Measurements from ENCODE around the gene ACOT2. TPM values are rescaled to one million over a fixed set of nuclear protein-coding genes. Genes with fewer than 3 reads are reported as not detected.

The ACOT2 gene
- polyA plus RNA-seq, 1 donor (not counting 4 experiments of a cell fraction or from before 2014, with no cell fraction given) = 5.4 TPM

DNA sequence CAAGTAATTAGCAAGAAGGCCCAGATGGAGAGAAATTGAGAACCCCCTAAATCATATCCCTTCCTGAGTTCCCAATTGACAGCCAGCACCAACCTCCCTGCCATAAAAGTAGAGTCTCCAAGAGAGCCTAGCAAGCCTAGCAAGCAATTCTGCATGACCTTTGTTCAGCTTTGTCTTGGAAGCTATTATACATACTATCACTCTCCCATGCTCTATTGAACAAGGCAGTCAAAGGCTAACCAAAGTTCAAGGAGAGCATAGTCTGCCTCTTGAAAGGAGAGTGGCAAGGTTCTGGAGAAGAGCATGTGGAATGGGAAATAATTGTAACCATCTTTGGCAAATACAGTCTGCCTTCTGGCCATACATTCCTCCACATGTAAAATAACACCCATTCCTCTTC, 30.5 kb downstream of the ACOT2 start:
- no peak for TF ChIP-seq EZH2 (IDR thresholded peaks at IDR 0.05; ENCODE audit: low read length)
- TF ChIP-seq, protein P1, sequence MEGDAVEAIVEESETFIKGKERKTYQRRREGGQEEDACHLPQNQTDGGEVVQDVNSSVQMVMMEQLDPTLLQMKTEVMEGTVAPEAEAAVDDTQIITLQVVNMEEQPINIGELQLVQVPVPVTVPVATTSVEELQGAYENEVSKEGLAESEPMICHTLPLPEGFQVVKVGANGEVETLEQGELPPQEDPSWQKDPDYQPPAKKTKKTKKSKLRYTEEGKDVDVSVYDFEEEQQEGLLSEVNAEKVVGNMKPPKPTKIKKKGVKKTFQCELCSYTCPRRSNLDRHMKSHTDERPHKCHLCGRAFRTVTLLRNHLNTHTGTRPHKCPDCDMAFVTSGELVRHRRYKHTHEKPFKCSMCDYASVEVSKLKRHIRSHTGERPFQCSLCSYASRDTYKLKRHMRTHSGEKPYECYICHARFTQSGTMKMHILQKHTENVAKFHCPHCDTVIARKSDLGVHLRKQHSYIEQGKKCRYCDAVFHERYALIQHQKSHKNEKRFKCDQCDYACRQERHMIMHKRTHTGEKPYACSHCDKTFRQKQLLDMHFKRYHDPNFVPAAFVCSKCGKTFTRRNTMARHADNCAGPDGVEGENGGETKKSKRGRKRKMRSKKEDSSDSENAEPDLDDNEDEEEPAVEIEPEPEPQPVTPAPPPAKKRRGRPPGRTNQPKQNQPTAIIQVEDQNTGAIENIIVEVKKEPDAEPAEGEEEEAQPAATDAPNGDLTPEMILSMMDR (optimal IDR thresholded peaks at IDR 0.05 in 1 of 3, IDR thresholded peaks at IDR 0.05 in 1 of 3, conservative IDR thresholded peaks at IDR 0.05 in 1 of 3; ENCODE audit: extremely low read depth in 1 of 3, insufficient read depth in 2 of 3, low read length in 3 of 3) = no peak
- H4K20me1 ChIP-seq (ENCODE audit: control insufficient read depth, extremely low read depth, insufficient read depth, low read length) = no peaks in the 10 kb centered on the region
- H3K79me2 ChIP-seq (ENCODE audit: control insufficient read depth, insufficient read depth, low read length) = no peaks in the 10 kb centered on the region
- H3K27me3 ChIP-seq (ENCODE audit: control insufficient read depth, extremely low read depth, insufficient read depth, low read length) = no peaks in the 10 kb centered on the region
- H3K4me2 ChIP-seq (ENCODE audit: control insufficient read depth, extremely low read depth, insufficient read depth, low read depth, low read length) = no peak overlapping the region
- no peak overlapping the region for H2AFZ ChIP-seq (ENCODE audit: control insufficient read depth, low read length)
- dilution Hi-C loops (cut with MboI; ENCODE audit: extremely low pct_ligation_motif_present, low sequenced_read_pairs) = no loop called here
- FAIRE-seq (no peak), DNase-seq (ENCODE audit: low read depth, low spot score) (no peak)
- H3K9ac ChIP-seq (ENCODE audit: control insufficient read depth, extremely low read depth, insufficient read depth, low read length) = no peak overlapping the region
- no peaks in the 10 kb centered on the region for H3K36me3 ChIP-seq (ENCODE audit: control insufficient read depth in 2 of 2, extremely low read depth in 1 of 2, insufficient read depth in 2 of 2, low read length in 2 of 2)
- H3K27ac ChIP-seq (ENCODE audit: control insufficient read depth, insufficient read depth, low read length) = no peak overlapping the region
- no peak overlapping the region for H3K4me3 ChIP-seq (ENCODE audit: control insufficient read depth in 2 of 3, extremely low read depth in 1 of 3, insufficient read depth in 2 of 3, low read depth in 1 of 3, low read length in 3 of 3)
- H3K9me3 ChIP-seq (ENCODE audit: control insufficient read depth, low read depth, low read length) = no peaks in the 10 kb centered on the region
- peaks cover 12% of the 10 kb centered on the region for H3K4me1 ChIP-seq (ENCODE audit: control insufficient read depth, extremely low read depth, insufficient read depth, low read length)
- no peaks in the 10 kb centered on the region for H3K9me1 ChIP-seq (ENCODE audit: control insufficient read depth, extremely low read depth, insufficient read depth, low read length)

DNA sequence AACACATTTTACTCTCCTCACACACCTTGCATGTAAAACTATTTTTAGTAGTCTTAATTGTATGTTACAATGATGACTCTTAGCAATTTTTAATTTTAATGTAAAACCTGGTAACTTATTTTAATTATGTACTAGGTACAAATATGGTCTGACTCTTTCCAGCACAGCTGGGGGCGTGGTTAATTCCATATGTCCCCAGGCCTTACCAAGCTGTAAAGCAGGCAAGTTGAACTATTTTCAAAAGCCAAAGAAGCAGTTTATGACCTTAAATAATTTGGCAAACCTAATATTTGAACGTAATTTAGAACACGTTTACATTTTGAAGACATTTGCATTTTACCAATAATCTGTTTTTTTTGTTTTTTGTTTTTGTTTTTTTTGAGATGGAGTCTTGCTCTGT, 34.0 kb downstream of the ACOT2 start:
- no peaks in the 10 kb centered on the region for H3K79me2 ChIP-seq (ENCODE audit: control insufficient read depth, insufficient read depth, low read length)
- H3K4me1 ChIP-seq (ENCODE audit: control insufficient read depth, extremely low read depth, insufficient read depth, low read length) = peaks cover 12% of the 10 kb centered on the region
- H3K9me1 ChIP-seq (ENCODE audit: control insufficient read depth, extremely low read depth, insufficient read depth, low read length) = no peaks in the 10 kb centered on the region
- H3K4me2 ChIP-seq (ENCODE audit: control insufficient read depth, extremely low read depth, insufficient read depth, low read depth, low read length) = no peak overlapping the region
- H3K9me3 ChIP-seq (ENCODE audit: control insufficient read depth, low read depth, low read length) = no peaks in the 10 kb centered on the region
- TF ChIP-seq EZH2 (IDR thresholded peaks at IDR 0.05; ENCODE audit: low read length) = no peak
- TF ChIP-seq, protein P1 (optimal IDR thresholded peaks at IDR 0.05 in 1 of 3, IDR thresholded peaks at IDR 0.05 in 1 of 3, conservative IDR thresholded peaks at IDR 0.05 in 1 of 3; ENCODE audit: extremely low read depth in 1 of 3, insufficient read depth in 2 of 3, low read length in 3 of 3) = no peak
- H3K27me3 ChIP-seq (ENCODE audit: control insufficient read depth, extremely low read depth, insufficient read depth, low read length) = no peaks in the 10 kb centered on the region
- H3K36me3 ChIP-seq (ENCODE audit: control insufficient read depth in 2 of 2, extremely low read depth in 1 of 2, insufficient read depth in 2 of 2, low read length in 2 of 2) = no peaks in the 10 kb centered on the region
- H3K4me3 ChIP-seq (ENCODE audit: control insufficient read depth in 2 of 3, extremely low read depth in 1 of 3, insufficient read depth in 2 of 3, low read depth in 1 of 3, low read length in 3 of 3) = no peak overlapping the region
- dilution Hi-C loops (cut with MboI; ENCODE audit: extremely low pct_ligation_motif_present, low sequenced_read_pairs) = no loop called here
- H2AFZ ChIP-seq (ENCODE audit: control insufficient read depth, low read length) = no peak overlapping the region
- H3K27ac ChIP-seq (ENCODE audit: control insufficient read depth, insufficient read depth, low read length) = no peak overlapping the region
- no peak for FAIRE-seq
- no peak for DNase-seq (ENCODE audit: low read depth, low spot score)
- no peak overlapping the region for H3K9ac ChIP-seq (ENCODE audit: control insufficient read depth, extremely low read depth, insufficient read depth, low read length)
- H4K20me1 ChIP-seq (ENCODE audit: control insufficient read depth, extremely low read depth, insufficient read depth, low read length) = no peaks in the 10 kb centered on the region
